Memory B cell (primary cell): ENCODE measurements around the gene KSR1.
A peak's percentile ranks its signal among the peaks of the same experiment; 100 is the strongest.

Experiments used
- ATAC-seq: fragments of 150-1000 bp; cut with Tn5 transposase; 2 replicates; pipeline ENCODE4 v1.10.0; 2021; ENCODE audit warnings: low read depth, mild to moderate bottlenecking, moderate library complexity
- DNase-seq, 2 donors: peaks; one replicate each; pipeline ENCODE4 v3.0.0; 2022; ENCODE audit warnings: low spot score in 2 of 2
- H3K27ac Mint-ChIP-seq: one replicate; pipeline ENCODE4 v1.8.0; 2022; ENCODE audit warnings: mild to moderate bottlenecking, moderate library complexity, mixed read lengths
- H3K27me3 Mint-ChIP-seq: one replicate; pipeline ENCODE4 v1.8.0; 2022; ENCODE audit warnings: mixed read lengths
- H3K36me3 Mint-ChIP-seq: one replicate; pipeline ENCODE4 v1.8.0; 2022; ENCODE audit warnings: mild to moderate bottlenecking, mixed read lengths
- H3K4me1 Mint-ChIP-seq: one replicate; pipeline ENCODE4 v1.8.0; 2022; ENCODE audit warnings: mixed read lengths
- H3K4me3 Mint-ChIP-seq: one replicate; pipeline ENCODE4 v1.8.0; 2022; ENCODE audit warnings: mild to moderate bottlenecking, moderate library complexity, mixed read lengths
- H3K9me3 Mint-ChIP-seq: one replicate; pipeline ENCODE4 v1.8.0; 2022; ENCODE audit warnings: mixed read lengths

KSR1 gene

GRCh38 chr17:27558842-27559505 is 102.7 kb downstream of the KSR1 start:
- no peaks in the 10 kb centered on the region for H3K9me3 Mint-ChIP-seq
- H3K4me3 Mint-ChIP-seq, result no peak overlapping the region
- H3K27ac Mint-ChIP-seq, result no peak overlapping the region
- H3K36me3 Mint-ChIP-seq, result peaks cover 35% of the 10 kb centered on the region
- ATAC-seq, result no peak
- no peak for DNase-seq
- no peaks in the 10 kb centered on the region for H3K27me3 Mint-ChIP-seq
- peaks cover 14% of the 10 kb centered on the region for H3K4me1 Mint-ChIP-seq

- no peaks in the 10 kb centered on the region for H3K27me3 Mint-ChIP-seq
- no peak overlapping the region for H3K27ac Mint-ChIP-seq
- H3K4me3 Mint-ChIP-seq, result no peak overlapping the region
- DNase-seq (no peak), ATAC-seq (no peak)
- H3K36me3 Mint-ChIP-seq, result peaks cover 37% of the 10 kb centered on the region
- peaks cover 14% of the 10 kb centered on the region for H3K4me1 Mint-ChIP-seq
- H3K9me3 Mint-ChIP-seq, result no peaks in the 10 kb centered on the region
Observed at GRCh38 chr17:27559506-27560481, 103.5 kb downstream of the KSR1 start.

GRCh38 chr17:27560668-27561067 is 104.4 kb downstream of the KSR1 start:
- Mint-ChIP-seq H3K4me3 (no peak overlapping the region), H3K9me3 (no peaks in the 10 kb centered on the region), H3K4me1 (peaks cover 8% of the 10 kb centered on the region), H3K36me3 (peaks cover 34% of the 10 kb centered on the region), H3K27ac (no peak overlapping the region), H3K27me3 (no peaks in the 10 kb centered on the region)
- no peak for ATAC-seq
- no peak for DNase-seq

GRCh38 chr17:27562777-27563455 is 106.7 kb downstream of the KSR1 start:
- DNase-seq (no peak), ATAC-seq (no peak)
- H3K36me3 Mint-ChIP-seq, result peaks cover 31% of the 10 kb centered on the region
- H3K27me3 Mint-ChIP-seq, result no peaks in the 10 kb centered on the region
- no peak overlapping the region for H3K27ac Mint-ChIP-seq
- H3K9me3 Mint-ChIP-seq, result no peaks in the 10 kb centered on the region
- no peak overlapping the region for H3K4me3 Mint-ChIP-seq
- peaks cover 6% of the 10 kb centered on the region for H3K4me1 Mint-ChIP-seq

- DNase-seq (no peak), ATAC-seq (no peak)
- peaks cover 6% of the 10 kb centered on the region for H3K4me1 Mint-ChIP-seq
- H3K4me3 Mint-ChIP-seq, result no peak overlapping the region
- peaks cover 26% of the 10 kb centered on the region for H3K36me3 Mint-ChIP-seq
- no peaks in the 10 kb centered on the region for H3K27me3 Mint-ChIP-seq
- no peak overlapping the region for H3K27ac Mint-ChIP-seq
- H3K9me3 Mint-ChIP-seq, result no peaks in the 10 kb centered on the region
Observed at GRCh38 chr17:27563532-27563931, 107.3 kb downstream of the KSR1 start.

- DNase-seq, result no peak
- H3K9me3 Mint-ChIP-seq, result no peaks in the 10 kb centered on the region
- H3K27me3 Mint-ChIP-seq, result no peaks in the 10 kb centered on the region
- H3K27ac Mint-ChIP-seq, result no peak overlapping the region
- H3K4me3 Mint-ChIP-seq, result no peak overlapping the region
- ATAC-seq, result no peak
- H3K36me3 Mint-ChIP-seq, result peaks cover 19% of the 10 kb centered on the region
- H3K4me1 Mint-ChIP-seq, result peaks cover 5% of the 10 kb centered on the region
Observed at GRCh38 chr17:27564463-27564862, 108.2 kb downstream of the KSR1 start.

GRCh38 chr17:27565874-27566670 is 109.8 kb downstream of the KSR1 start:
- no peaks in the 10 kb centered on the region for H3K27me3 Mint-ChIP-seq
- peaks cover 3% of the 10 kb centered on the region for H3K4me1 Mint-ChIP-seq
- no peak for DNase-seq
- H3K4me3 Mint-ChIP-seq, result no peak overlapping the region
- H3K36me3 Mint-ChIP-seq, result peaks cover 13% of the 10 kb centered on the region
- no peak for ATAC-seq
- no peak overlapping the region for H3K27ac Mint-ChIP-seq
- H3K9me3 Mint-ChIP-seq, result no peaks in the 10 kb centered on the region

- Mint-ChIP-seq H3K4me3 (no peak overlapping the region), H3K9me3 (no peaks in the 10 kb centered on the region), H3K27me3 (no peaks in the 10 kb centered on the region), H3K27ac (no peak overlapping the region), H3K4me1 (peaks cover 6% of the 10 kb centered on the region), H3K36me3 (peaks cover 9% of the 10 kb centered on the region)
- ATAC-seq, result no peak
- no peak for DNase-seq
Observed at GRCh38 chr17:27566671-27567562, 110.7 kb downstream of the KSR1 start.

- peaks cover 9% of the 10 kb centered on the region for H3K36me3 Mint-ChIP-seq
- ATAC-seq, result no peak
- H3K27me3 Mint-ChIP-seq, result no peaks in the 10 kb centered on the region
- no peak overlapping the region for H3K27ac Mint-ChIP-seq
- no peak for DNase-seq
- no peaks in the 10 kb centered on the region for H3K9me3 Mint-ChIP-seq
- peaks cover 8% of the 10 kb centered on the region for H3K4me1 Mint-ChIP-seq
- H3K4me3 Mint-ChIP-seq, result no peak overlapping the region
Observed at GRCh38 chr17:27567563-27567859, 111.3 kb downstream of the KSR1 start.

GRCh38 chr17:27568216-27568615 is 112.0 kb downstream of the KSR1 start:
- no peak for ATAC-seq
- H3K36me3 Mint-ChIP-seq, result peaks cover 6% of the 10 kb centered on the region
- no peak overlapping the region for H3K4me3 Mint-ChIP-seq
- no peak for DNase-seq
- H3K9me3 Mint-ChIP-seq, result no peaks in the 10 kb centered on the region
- no peaks in the 10 kb centered on the region for H3K27me3 Mint-ChIP-seq
- peaks cover 5% of the 10 kb centered on the region for H3K4me1 Mint-ChIP-seq
- no peak overlapping the region for H3K27ac Mint-ChIP-seq

- no peak overlapping the region for H3K4me3 Mint-ChIP-seq
- DNase-seq (no peak), ATAC-seq (no peak)
- H3K27ac Mint-ChIP-seq, result no peak overlapping the region
- no peaks in the 10 kb centered on the region for H3K27me3 Mint-ChIP-seq
- peaks cover 5% of the 10 kb centered on the region for H3K36me3 Mint-ChIP-seq
- H3K9me3 Mint-ChIP-seq, result no peaks in the 10 kb centered on the region
- peaks cover 5% of the 10 kb centered on the region for H3K4me1 Mint-ChIP-seq
Observed at GRCh38 chr17:27568811-27569210, 112.6 kb downstream of the KSR1 start.

GRCh38 chr17:27569257-27569722 is 113.0 kb downstream of the KSR1 start:
- DNase-seq (peak in 1 of 2 donors; percentile 25), ATAC-seq (peak; percentile 85)
- H3K4me1 Mint-ChIP-seq, result peaks cover 10% of the 10 kb centered on the region
- H3K27ac Mint-ChIP-seq, result no peak overlapping the region
- H3K4me3 Mint-ChIP-seq, result no peak overlapping the region
- no peaks in the 10 kb centered on the region for H3K9me3 Mint-ChIP-seq
- H3K36me3 Mint-ChIP-seq, result peaks cover 4% of the 10 kb centered on the region
- no peaks in the 10 kb centered on the region for H3K27me3 Mint-ChIP-seq
